HEK293T (cell line): ENCODE measurements around the gene CCDC157.

Experiments
- CTCF ChIA-PET: fragments of 350-600 bp; formaldehyde crosslinking; extraction: SDS; loops from one replicate; lab custom pipeline; 2021; ENCODE audit warnings: antibody characterized with exemption, inconsistent platforms; lab: Yijun Ruan, JAX
- POLR2A ChIA-PET: fragments of 350-600 bp; formaldehyde crosslinking; extraction: SDS; loops from one replicate; lab custom pipeline; 2020; ENCODE audit warnings: antibody characterized with exemption, inconsistent platforms; lab: Yijun Ruan, JAX
- DNase-seq: peaks from one replicate; pipeline ENCODE4 v3.0.0; 2012; ENCODE audit warnings: mixed read lengths; ENCODE audit errors: extremely low spot score
- ARNT ChIP-seq: fragments of 450-650 bp; IDR thresholded peaks from 2 replicates; pipeline ENCODE4 v1.6.1; 2017; ENCODE audit warnings: mild to moderate bottlenecking
- BHLHE40 ChIP-seq: fragments of 450-650 bp; IDR thresholded peaks from 2 replicates; pipeline ENCODE4 v1.6.1; 2016; ENCODE audit warnings: mild to moderate bottlenecking, moderate library complexity, borderline replicate concordance
- CTBP1 ChIP-seq: fragments of 450-650 bp; IDR thresholded peaks from 2 replicates; pipeline ENCODE4 v1.6.1; 2016; ENCODE audit warnings: borderline replicate concordance
- ELF4 ChIP-seq: fragments of 450-650 bp; IDR thresholded peaks from 2 replicates; pipeline ENCODE4 v1.6.1; 2017; ENCODE audit warnings: antibody characterized with exemption
- FOXA1 ChIP-seq: fragments of 450-650 bp; IDR thresholded peaks from 2 replicates; pipeline ENCODE4 v1.6.1; 2016; ENCODE audit warnings: mild to moderate bottlenecking
- FOXK2 ChIP-seq: fragments of 450-650 bp; IDR thresholded peaks from 2 replicates; pipeline ENCODE4 v1.6.1; 2016; ENCODE audit warnings: mild to moderate bottlenecking
- FOXM1 ChIP-seq: fragments of 450-650 bp; IDR thresholded peaks from 2 replicates; pipeline ENCODE4 v1.6.1; 2017; ENCODE audit warnings: mild to moderate bottlenecking, borderline replicate concordance
- HDGF ChIP-seq: fragments of 450-650 bp; IDR thresholded peaks from 2 replicates; pipeline ENCODE4 v1.6.1; 2017; ENCODE audit warnings: antibody characterized with exemption, borderline replicate concordance
- L3MBTL2 ChIP-seq: fragments of 450-650 bp; conservative IDR thresholded peaks from 2 replicates; pipeline ENCODE4 v1.6.1; 2016; ENCODE audit warnings: mild to moderate bottlenecking
- LEF1 ChIP-seq: fragments of 450-650 bp; IDR thresholded peaks from 2 replicates; pipeline ENCODE4 v1.6.1; 2017; ENCODE audit warnings: mild to moderate bottlenecking, borderline replicate concordance
- NFRKB ChIP-seq: fragments of 450-650 bp; IDR thresholded peaks from 2 replicates; pipeline ENCODE4 v1.6.1; 2016; ENCODE audit warnings: mild to moderate bottlenecking, moderate library complexity
- PKNOX1 ChIP-seq: fragments of 450-650 bp; IDR thresholded peaks from 2 replicates; pipeline ENCODE4 v1.6.1; 2016
- SP1 ChIP-seq: fragments of 450-650 bp; IDR thresholded peaks from 2 replicates; pipeline ENCODE4 v1.6.1; 2017
- SUZ12 ChIP-seq: fragments of 450-650 bp; IDR thresholded peaks from 2 replicates; pipeline ENCODE4 v1.6.1; 2016; ENCODE audit warnings: mild to moderate bottlenecking
- TARDBP ChIP-seq: fragments of 450-650 bp; IDR thresholded peaks from 2 replicates; pipeline ENCODE4 v1.6.1; 2016
- ZNF384 ChIP-seq: fragments of 450-650 bp; IDR thresholded peaks from 2 replicates; pipeline ENCODE4 v1.6.1; 2016

CCDC157 gene

GRCh38 chr22:30404307-30404706 lies 47.5 kb downstream of the CCDC157 start:
- DNase-seq, result no peak
- ChIA-PET POLR2A (interaction anchor here (0.6 to 0.7 kb wide), 2 partner anchors 9 to 19 kb away, joined by 3 read pairs; no protein-coding TSS in a partner anchor), CTCF (interaction anchor here (1.2 kb wide), 1 partner anchor 17 kb away, joined by 3 read pairs; no protein-coding TSS in a partner anchor)
- TF ChIP-seq ZNF384 (no peak), FOXM1 (no peak), HDGF (no peak), ARNT (no peak), TARDBP (no peak), BHLHE40 (no peak), L3MBTL2 (no peak), NFRKB (no peak), LEF1 (no peak)

- DNase-seq, result no peak
- TF ChIP-seq TARDBP (no peak), SP1 (no peak), FOXM1 (no peak), ARNT (no peak), FOXA1 (no peak), ZNF384 (no peak), NFRKB (no peak), BHLHE40 (no peak), PKNOX1 (no peak), HDGF (no peak), L3MBTL2 (no peak), ELF4 (no peak), SUZ12 (no peak), CTBP1 (no peak), FOXK2 (no peak), LEF1 (no peak)
- ChIA-PET CTCF (interaction anchor here (1.0 kb wide), 1 partner anchor 18 kb away, joined by 3 read pairs; no protein-coding TSS in a partner anchor), POLR2A (interaction anchor here (0.8 to 2.1 kb wide), 4 partner anchors 8 to 49 kb away, joined by 3 to 6 read pairs (median 3); partner anchors contain the start of genes CCDC157, SEC14L2 and SF3A1)
Measured at GRCh38 chr22:30405731-30406130, 48.9 kb downstream of the CCDC157 start.

GRCh38 chr22:30406400-30406799 lies 49.6 kb downstream of the CCDC157 start:
- CTCF ChIA-PET, result no interaction called here
- DNase-seq, result no peak
- POLR2A ChIA-PET, result interaction anchor here (0.8 to 2.1 kb wide), 3 partner anchors 9 to 16 kb away, joined by 3 to 6 read pairs (median 3); partner anchors contain the start of gene SEC14L2
- TF ChIP-seq NFRKB (no peak), ARNT (no peak), FOXK2 (no peak), TARDBP (no peak)

GRCh38 chr22:30408388-30409102 lies 51.7 kb downstream of the CCDC157 start:
- ChIA-PET CTCF (interaction anchor here (0.6 kb wide), 1 partner anchor 16 kb away, joined by 3 read pairs; no protein-coding TSS in a partner anchor), POLR2A (interaction anchor here (0.6 kb wide), 1 partner anchor 11 kb away, joined by 3 read pairs; no protein-coding TSS in a partner anchor)
- TF ChIP-seq ELF4 (no peak), LEF1 (no peak), ZNF384 (no peak), FOXK2 (no peak), SP1 (no peak), L3MBTL2 (no peak), NFRKB (no peak)

GRCh38 chr22:30411780-30412179 lies 55.0 kb downstream of the CCDC157 start:
- no peak for DNase-seq
- POLR2A ChIA-PET, result interaction anchor here (1.1 to 6.5 kb wide), 3 partner anchors 10 to 15 kb away, joined by 3 to 40 read pairs (median 9); no protein-coding TSS in a partner anchor
- CTCF ChIA-PET, result no interaction called here
- TF ChIP-seq LEF1, result no peak
- no peak for TF ChIP-seq FOXA1
- no peak for TF ChIP-seq SUZ12
- TF ChIP-seq SP1, result no peak
- TF ChIP-seq FOXK2, result no peak
- TF ChIP-seq ELF4, result no peak
- no peak for TF ChIP-seq BHLHE40
- TF ChIP-seq TARDBP, result no peak
- no peak for TF ChIP-seq HDGF
- no peak for TF ChIP-seq ZNF384
- no peak for TF ChIP-seq L3MBTL2
- no peak for TF ChIP-seq NFRKB
- no peak for TF ChIP-seq FOXM1
- no peak for TF ChIP-seq ARNT
- no peak for TF ChIP-seq CTBP1
- TF ChIP-seq PKNOX1, result no peak

More at GRCh38 chr22:30408388-30409102, 51.7 kb downstream of the CCDC157 start:
- no peak for DNase-seq

- TF ChIP-seq SUZ12, result no peak
- no peak for TF ChIP-seq L3MBTL2
- no peak for TF ChIP-seq FOXK2
- no peak for TF ChIP-seq BHLHE40
- TF ChIP-seq PKNOX1, result no peak
- no peak for TF ChIP-seq NFRKB
- no peak for TF ChIP-seq TARDBP
- TF ChIP-seq CTBP1, result no peak
- TF ChIP-seq ZNF384, result no peak
- TF ChIP-seq LEF1, result no peak
- TF ChIP-seq SP1, result no peak
- ChIA-PET POLR2A (interaction anchor here (1.5 to 6.5 kb wide), 2 partner anchors 9 to 11 kb away, joined by 3 to 40 read pairs; no protein-coding TSS in a partner anchor), CTCF (interaction anchor here (0.7 kb wide), 1 partner anchor 16 kb away, joined by 4 read pairs; no protein-coding TSS in a partner anchor)
- DNase-seq, result no peak
Measured at GRCh38 chr22:30413001-30413400, 56.2 kb downstream of the CCDC157 start.
